GM19324 (cell line): ENCODE data around the gene BRCA1.
"Not testable (repeated sequence)": the region's sequence is repeated elsewhere in the genome, so short reads cannot be mapped to it uniquely, and the experiment has no call there.

Source experiments
- ATAC-seq: cut with Tn5 transposase; IDR thresholded peaks from one replicate; pipeline ENCODE4 v1.9.1; 2021; ENCODE audit warnings: mild to moderate bottlenecking, moderate library complexity; ENCODE audit not compliant: unreplicated experiment, low FRiP score

Gene BRCA1

GRCh38 chr17:43134774-43135453 is 9.8 kb upstream of the BRCA1 start:
- no peak for ATAC-seq

DNA sequence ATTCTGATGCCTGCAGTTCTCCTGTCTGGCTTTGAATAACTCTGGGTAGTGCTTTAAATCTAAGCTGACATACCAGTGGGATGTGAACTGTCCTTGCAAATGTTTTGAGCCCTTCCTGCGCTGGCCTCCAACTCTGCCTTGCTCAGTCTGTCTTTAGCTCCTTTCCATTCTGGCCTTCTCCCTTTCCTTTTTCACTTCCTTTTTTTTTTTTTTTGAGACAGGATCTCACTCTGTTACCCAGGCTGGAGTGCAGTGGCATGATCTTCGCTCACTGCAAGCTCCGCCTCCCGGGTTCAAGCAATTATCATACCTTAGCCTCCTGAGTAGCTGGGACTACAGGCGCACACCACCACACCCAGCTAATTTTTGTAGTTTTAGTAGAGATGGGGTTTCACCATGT is 8.3 kb upstream of the BRCA1 start:
- ATAC-seq, result not testable (repeated sequence)

DNA sequence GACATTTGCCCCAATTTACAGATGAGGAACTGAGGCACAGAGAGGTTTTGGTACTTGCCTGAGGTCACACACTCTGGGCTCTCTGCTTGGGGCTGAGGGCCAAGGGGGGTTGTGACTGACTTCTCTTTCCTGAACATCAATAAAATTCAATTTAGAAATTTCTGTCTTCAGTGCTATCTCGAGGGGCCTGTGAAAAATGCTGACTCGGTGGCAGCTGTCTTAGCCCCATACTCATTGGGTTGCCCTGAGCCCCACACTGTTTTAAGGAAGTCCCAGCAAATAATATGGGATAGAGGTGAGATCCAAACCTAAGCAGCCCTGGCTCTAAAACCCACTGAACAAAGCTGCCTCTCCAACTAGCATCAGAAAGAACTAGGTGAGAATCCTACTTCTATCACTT is 7.0 kb upstream of the BRCA1 start:
- ATAC-seq, result no peak

GRCh38 chr17:43129671-43130010 is 4.5 kb upstream of the BRCA1 start:
- no peak for ATAC-seq

- not testable (repeated sequence) for ATAC-seq
Observed at GRCh38 chr17:43127333-43127876, 2.2 kb upstream of the BRCA1 start.

- ATAC-seq, result no peak
Observed at GRCh38 chr17:43126911-43127290, 1.7 kb upstream of the BRCA1 start.

DNA sequence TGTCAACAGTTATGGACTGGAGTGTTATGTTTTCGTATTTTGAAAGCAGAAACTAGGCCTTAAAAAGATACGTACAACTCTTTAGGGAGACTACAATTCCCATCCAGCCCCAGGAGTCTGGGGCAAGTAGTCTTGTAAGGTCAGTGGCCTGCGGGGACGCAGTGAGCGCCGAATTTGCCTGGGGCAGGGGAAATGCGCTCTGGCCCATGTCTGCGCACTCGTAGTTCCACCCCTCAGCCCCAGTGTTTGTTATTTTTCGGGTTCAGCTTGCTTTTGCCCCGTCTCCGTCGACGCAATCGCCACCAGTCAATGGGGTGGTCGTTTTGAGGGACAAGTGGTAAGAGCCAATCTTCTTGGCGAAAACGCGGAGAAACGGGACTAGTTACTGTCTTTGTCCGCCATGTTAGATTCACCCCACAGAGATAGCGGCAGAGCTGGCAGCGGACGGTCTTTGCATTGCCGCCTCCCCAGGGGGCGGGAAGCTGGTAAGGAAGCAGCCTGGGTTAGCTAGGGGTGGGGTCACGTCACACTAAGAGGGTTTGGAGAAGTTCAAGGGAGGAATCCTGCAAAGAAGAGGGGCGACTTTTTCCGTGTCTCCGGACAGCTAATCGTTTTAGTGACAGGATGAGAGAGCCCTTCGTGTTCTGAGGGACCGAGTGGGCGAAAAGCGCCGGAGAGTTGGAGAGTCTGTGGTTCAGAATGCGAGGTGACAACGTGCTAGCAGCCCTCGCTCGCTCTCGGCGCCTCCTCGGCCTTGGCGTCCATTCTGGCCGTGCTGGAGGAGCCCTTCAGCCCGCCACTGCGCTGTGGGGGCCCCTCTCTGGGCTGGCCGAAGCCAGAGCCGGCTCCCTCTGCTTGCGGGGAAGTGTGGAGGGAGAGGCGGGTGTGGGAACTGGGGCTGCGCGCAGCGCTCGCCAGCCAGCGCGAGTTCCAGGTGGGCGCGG is 1.1 kb upstream of the BRCA1 start:
- ATAC-seq, result no peak

- ATAC-seq, result no peak
Observed at GRCh38 chr17:43118679-43119615, 6.2 kb downstream of the BRCA1 start.

- no peak for ATAC-seq
Observed at GRCh38 chr17:43114151-43114552, 11.0 kb downstream of the BRCA1 start.

DNA sequence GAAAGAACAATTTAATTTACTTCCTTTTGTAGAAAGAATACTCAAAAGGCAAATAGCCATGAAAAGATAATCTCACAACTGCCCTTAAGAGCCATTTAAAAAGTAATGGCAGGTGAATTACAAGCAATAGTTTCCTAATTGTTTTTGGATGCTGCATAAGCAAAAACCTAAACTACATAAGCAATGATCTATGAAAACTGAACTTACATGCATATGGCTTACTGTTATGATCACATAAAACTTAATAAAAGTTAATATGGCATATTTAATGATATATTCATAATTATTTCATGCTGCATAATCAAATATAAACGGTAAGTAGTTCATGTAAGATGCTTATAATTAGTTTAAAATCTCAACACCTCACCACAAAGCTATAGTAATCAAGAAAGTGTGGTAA is 18.6 kb downstream of the BRCA1 start:
- ATAC-seq, result no peak

GRCh38 chr17:43105146-43105545 is 20.0 kb downstream of the BRCA1 start:
- no peak for ATAC-seq

GRCh38 chr17:43104665-43105064 is 20.5 kb downstream of the BRCA1 start:
- ATAC-seq, result no peak

DNA sequence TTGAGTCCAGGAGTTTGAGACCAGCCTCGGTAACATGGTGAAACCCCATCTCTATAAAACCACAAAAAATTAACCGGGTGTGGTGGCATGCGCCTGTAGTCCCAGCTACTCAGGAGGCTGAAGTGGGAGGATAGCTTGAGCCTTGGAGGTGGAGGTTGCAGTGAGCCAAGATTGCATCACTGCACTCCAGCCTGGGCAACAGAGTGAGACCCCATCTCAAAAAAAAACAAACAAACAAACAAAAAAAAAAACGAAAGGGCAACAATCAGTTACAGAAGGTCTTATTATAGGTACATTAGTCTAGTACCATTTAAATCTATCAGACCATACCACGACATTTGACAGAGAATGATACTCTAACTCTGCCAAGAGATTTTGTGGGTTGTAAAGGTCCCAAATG is 29.8 kb downstream of the BRCA1 start:
- not testable (repeated sequence) for ATAC-seq

DNA sequence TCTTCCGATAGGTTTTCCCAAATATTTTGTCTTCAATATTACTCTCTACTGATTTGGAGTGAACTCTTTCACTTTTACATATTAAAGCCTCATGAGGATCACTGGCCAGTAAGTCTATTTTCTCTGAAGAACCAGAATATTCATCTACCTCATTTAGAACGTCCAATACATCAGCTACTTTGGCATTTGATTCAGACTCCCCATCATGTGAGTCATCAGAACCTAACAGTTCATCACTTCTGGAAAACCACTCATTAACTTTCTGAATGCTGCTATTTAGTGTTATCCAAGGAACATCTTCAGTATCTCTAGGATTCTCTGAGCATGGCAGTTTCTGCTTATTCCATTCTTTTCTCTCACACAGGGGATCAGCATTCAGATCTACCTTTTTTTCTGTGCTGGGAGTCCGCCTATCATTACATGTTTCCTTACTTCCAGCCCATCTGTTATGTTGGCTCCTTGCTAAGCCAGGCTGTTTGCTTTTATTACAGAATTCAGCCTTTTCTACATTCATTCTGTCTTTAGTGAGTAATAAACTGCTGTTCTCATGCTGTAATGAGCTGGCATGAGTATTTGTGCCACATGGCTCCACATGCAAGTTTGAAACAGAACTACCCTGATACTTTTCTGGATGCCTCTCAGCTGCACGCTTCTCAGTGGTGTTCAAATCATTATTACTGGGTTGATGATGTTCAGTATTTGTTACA is 30.9 kb downstream of the BRCA1 start:
- ATAC-seq, result no peak

GRCh38 chr17:43092901-43093300 is 32.3 kb downstream of the BRCA1 start:
- ATAC-seq, result no peak

- ATAC-seq, result no peak
Observed at GRCh38 chr17:43090022-43090421, 35.1 kb downstream of the BRCA1 start.

DNA sequence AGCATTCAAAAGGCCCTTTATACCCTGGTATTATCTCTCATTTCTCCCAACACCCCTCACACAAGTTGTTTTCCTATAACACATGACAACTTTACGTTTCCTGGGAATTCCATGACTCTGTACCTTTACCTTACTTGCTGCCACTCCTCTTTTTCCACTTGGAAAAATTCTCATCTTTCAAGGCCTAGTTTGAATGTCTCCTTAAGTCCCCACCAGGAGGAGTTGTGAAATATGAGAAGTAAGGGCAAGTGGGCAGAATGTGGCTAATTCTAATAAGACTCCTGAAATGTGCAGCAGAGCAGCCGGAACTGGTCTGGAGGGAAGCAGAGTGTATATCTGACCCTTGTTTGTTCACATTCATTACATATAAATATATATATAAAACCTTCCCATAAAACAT is 39.7 kb downstream of the BRCA1 start:
- ATAC-seq, result no peak

- ATAC-seq, result no peak
Observed at GRCh38 chr17:43079641-43080302, 45.4 kb downstream of the BRCA1 start.

- no peak for ATAC-seq
Observed at GRCh38 chr17:43074869-43075268, 50.3 kb downstream of the BRCA1 start.
